NCI-H510A treated with DMSO at 0.1 percent for 48 hours (cell line): ENCODE results near the gene QKI.
"Not testable (repeated sequence)": the region's sequence is repeated elsewhere in the genome, so short reads cannot be mapped to it uniquely, and the experiment has no call there.

Experiments
- DNase-seq: peaks from one replicate; lab custom pipeline; 2025; lab: John Stamatoyannopoulos, UW

QKI gene

GRCh38 chr6:163414946-163415619 lies 565 bp downstream of the QKI start:
- DNase-seq = no peak

DNA sequence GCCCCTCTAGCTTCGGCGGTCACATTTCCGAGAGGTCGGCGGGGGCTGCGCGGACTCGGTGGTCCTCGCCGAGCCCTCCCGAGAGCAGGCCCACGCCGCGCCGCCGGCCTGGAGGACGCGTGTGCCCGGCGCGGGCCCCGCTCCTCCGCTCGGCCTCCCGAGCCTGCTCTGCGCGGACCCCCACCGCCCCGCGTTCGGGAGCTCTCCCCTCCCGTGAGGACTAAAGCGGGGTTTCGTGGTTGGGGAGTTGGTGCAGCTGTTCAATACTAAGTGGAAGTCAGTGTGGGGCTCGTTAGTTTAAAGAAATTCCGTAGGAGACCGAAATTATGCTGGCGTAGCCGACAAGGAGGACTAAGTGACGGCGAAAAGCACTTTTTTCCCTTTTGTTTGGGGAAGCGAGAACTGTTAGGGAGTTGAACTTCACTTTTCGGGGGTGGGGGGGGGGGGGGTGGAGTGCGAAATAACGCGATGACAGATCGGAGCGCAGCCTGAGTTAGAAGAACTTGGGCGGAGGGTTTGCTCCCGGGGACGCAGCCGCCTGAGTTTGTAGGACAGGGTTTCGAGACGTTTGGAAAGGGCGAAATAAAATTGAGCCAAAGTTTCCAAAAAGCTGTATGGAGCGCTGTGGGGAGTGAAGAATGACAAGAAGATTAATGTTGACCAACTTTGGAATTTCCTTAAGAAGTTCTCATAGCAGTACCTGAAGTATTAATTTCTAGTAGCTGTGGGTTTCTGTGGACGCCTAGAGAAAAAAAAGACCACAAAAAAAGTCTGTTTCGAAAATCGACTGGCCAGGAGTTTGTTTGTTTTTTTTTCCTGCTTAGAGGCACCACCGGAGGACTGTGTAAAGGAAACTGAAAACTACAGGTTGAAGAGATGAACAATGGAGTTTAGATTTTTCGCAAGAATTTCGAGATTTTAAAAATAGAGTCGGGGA lies 1.4 kb downstream of the QKI start:
- DNase-seq = no peak

DNA sequence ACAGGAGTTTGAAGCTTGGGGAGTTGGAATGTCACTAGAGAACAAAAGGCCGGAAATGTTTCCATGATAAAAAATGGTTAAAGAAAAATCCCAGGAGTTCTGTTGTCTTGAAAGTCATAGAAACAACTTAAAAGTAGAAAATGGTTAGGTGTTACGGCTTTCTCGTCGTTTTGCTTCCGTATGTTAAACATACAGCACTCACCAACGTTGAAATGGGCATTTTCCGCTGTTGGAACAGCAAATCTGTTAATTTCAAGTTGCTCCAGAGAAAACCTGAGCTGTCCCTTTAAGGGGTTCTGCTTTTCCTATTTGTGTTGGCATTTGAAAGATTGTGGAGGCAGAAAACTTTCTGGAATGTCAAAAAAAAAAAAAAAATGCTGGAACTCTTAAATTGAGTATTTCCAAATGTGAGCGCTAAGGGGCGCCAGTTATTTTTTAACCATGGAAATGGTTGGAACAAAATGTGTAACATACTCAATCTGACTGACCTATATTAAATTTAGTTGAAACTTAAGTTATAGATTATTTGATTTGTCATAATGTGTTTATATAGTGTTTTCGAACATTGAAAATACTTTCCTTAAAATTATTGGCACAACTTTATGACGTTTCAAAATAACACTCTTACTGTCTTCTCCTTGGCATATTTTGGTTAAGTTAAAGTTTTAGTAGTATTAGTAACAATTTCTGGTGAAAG lies 2.2 kb downstream of the QKI start:
- peak; percentile 30 for DNase-seq

DNA sequence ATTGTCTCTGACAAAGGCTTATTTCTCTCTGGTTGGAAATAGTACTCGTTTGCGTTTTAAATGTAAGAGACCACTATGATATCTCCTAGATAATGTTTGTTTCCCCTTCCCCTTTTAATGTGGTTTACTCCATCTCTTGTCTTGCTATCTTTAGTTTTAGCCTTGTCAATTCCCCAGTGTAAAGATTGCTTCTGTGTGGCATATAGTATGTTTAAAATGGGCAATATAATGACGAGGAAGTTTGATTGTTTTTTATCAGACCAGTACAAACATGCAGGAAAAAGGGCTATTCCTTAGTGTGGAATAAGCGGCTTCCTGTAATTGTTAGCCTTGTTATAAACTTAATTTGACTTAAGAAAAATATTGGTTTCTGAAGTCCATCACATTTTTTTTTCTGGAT lies 3.1 kb downstream of the QKI start:
- no peak for DNase-seq

DNA sequence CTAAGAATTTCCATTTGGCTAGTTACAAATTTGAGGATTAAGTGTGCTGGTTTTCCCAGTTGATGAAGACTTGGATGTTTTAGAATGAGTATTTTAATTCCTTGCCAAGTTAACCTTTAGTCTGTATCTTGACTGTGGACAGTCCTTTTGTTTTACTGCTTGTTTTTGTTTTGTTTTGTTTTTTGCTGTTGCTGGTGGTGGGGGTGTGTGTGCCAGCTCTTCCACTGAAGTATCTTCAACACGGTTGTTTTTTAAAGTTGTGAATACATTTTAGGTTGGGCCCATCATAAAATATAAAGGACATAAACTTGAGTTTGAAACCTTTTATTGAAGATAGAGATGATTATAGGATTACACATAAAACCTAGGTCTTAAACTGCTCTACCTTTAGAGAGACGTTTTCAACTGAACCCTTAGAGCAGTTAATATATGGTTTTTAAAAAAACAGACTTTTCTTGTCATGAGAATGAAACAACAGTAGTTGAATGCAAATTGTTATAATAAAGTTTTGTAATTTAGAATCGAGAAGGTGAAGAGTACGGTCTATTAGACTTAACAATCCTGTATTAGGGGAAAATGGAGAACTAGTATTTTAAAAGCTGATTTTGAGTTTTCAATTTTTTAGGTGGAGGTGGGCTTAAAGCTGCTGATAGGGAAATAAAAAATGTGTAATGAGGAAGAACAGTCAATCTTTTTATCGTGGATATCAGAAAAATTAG lies 4.0 kb downstream of the QKI start:
- DNase-seq = no peak

GRCh38 chr6:163419413-163420288 lies 5.1 kb downstream of the QKI start:
- no peak for DNase-seq

DNA sequence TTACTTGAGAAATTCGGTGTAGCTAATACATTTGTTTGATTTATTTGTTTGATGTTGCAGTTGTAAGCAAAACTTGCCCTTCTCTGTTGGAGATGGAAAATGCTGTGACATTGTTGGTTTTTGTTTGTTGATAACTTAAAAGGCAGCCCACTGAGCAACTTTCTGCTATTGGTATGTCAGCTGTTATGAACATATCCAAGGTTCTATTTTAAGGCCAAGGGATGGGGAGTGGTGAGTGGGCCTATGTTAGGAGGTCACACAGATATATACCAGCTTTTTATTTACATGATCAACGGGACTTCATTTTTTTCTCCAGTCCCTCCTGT lies 5.7 kb downstream of the QKI start:
- DNase-seq = no peak

- no peak for DNase-seq
Measured at GRCh38 chr6:163422550-163422949, 8.0 kb downstream of the QKI start.

- no peak for DNase-seq
Measured at GRCh38 chr6:163423696-163424095, 9.2 kb downstream of the QKI start.

GRCh38 chr6:163427498-163428254 lies 13.2 kb downstream of the QKI start:
- no peak for DNase-seq

DNA sequence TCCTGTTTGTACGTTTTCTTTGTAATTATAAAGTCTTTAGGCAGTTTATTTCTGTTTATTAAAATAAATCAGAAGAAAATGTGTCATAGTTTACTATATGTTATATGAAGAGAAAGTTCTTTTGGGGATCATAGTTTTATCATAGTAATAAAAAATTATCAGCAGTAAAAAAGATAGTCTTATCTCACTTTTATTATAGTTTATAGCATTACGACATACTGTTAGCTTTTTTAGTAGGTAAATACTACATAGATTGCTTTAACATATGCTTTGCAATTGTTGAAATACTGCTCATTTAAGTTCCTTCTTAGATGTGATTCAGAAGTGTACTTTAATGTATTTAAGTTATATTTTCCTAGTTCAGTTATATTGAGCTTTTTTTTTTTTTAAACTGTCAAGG lies 13.9 kb downstream of the QKI start:
- DNase-seq = no peak

DNA sequence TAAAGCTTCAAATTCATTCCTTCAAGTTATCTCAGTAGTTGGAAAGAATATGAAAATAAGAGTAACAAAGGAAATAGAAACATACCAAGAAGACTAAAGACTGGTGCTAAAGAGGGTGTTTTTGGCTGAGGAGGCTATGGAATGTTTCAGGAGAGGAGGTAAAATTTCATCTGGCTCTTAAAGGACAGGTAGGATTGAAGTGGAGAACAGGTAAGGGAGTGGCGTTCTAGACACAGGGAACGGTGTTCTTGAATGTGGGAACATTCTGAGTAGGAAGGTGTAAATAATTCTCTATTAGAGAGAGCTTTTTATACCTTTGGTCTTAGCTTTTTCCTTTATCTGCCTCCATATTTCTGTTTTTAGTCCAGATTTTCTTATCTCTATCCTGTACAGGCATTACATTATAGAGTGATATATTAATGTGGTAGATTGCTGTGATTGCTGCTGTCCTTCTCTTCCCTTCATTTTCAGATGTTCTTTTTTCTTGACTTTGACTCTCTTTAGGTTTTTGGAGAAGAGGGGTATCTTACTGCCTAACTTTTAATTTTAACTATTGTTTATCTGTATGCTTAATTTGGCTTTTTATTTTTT lies 15.4 kb downstream of the QKI start:
- no peak for DNase-seq

DNA sequence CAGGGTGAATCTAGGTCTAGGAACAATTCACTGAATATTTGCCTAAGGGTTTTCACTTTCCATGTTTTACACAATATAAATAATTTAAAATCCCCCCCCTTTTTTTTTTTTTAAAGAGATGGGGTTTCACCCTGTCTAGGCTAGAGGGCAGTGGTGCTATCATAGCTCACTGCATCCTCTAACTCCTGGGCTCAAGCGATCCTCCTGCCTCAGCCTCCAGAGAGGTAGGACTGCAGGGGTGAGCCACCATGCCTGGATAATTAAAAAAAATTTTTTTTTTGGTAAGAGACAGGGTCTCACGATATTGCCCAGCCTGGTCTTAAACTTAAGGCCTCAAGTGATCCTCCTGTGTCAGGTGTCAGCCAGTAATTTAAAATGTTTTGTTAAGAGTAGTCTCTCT lies 17.8 kb downstream of the QKI start:
- no peak for DNase-seq

DNA sequence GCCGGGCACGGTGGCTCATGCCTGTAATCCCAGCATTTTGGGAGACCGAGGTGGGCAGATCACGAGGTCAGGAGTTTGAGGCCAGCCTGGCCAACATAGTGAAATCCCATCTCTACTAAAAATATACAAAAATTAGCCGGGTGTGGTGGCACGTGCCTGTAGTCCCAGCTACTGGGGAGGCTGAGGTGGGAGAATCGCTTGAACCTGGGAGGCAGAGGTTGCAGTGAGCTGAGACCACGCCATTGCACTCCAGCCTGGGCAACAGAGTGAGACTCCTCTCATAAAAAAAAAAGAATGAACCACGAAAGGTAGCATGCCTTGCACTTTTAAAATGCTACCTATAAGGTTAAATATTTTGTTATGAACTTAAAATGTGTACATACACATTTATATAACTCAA lies 19.0 kb downstream of the QKI start:
- not testable (repeated sequence) for DNase-seq

GRCh38 chr6:163435023-163435422 lies 20.5 kb downstream of the QKI start:
- no peak for DNase-seq

- no peak for DNase-seq
Measured at GRCh38 chr6:163436843-163437242, 22.3 kb downstream of the QKI start.

GRCh38 chr6:163437466-163437865 lies 22.9 kb downstream of the QKI start:
- no peak for DNase-seq

DNA sequence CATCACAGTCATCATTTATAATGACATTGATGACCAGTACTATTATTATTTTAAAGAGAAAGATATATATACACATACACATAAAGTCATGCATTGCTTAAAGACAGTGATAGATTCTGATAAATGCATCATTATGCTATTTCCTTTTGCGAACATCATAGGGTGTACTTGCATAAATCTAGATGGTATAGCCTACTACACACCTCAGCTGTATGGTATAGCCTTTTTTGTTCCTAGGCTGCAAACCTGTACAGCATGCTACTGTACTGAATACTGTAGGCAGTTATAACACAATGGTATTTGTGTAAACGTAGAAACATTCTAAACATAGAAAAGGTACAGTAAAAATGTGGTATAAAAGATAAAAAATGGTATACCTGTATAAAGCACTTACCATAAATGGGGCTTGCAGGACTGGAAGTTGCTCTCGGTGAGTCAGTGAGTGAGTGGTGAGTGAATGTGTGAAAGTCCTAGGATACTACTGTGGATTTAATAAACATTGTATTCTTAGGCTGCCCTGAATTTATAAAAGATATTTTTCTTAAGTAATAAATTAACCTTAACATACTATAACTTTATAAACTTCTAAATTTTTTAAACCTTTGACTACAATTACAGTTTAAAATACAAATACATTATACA lies 23.9 kb downstream of the QKI start:
- DNase-seq = no peak

DNA sequence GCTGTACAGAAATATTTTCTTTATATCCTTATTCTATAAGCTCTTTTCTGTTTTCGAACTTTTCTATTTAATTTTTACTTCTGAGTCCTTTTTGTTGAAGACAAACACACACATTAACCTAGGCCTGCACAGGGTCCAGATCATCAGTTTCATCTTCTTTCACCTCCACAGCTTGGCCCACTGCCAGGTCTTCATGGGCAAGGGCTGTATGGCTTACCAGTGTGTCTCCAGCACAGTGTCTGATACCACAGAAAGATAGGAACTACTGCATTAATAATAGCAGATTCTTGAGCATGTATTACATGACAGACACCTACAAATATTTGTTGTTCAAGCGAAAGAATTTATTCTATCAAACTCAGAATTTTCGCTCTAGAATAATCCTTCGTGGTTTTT lies 24.4 kb downstream of the QKI start:
- DNase-seq = no peak

- DNase-seq = not testable (repeated sequence)
Measured at GRCh38 chr6:163439390-163439789, 24.9 kb downstream of the QKI start.
